K562 (cell line): ENCODE data around the gene DNAAF1. TPM values are rescaled to one million over a fixed set of nuclear protein-coding genes. Genes with fewer than 3 reads are reported as not detected.

Experiments
- ATAC-seq: fragments of 200-7000 bp; cut with Tn5 transposase; 3 replicates; pipeline ENCODE4 v1.9.1; 2020; ENCODE audit warnings: moderate library complexity
- BruUV-seq: library from RNA; stranded (reverse); fragments of 400-500 nt; replicated peaks from 2 replicates; lab custom pipeline; 2021; lab: Mats Ljungman, UMichigan
- CTCF ChIA-PET: fragments of 300-600 bp; formaldehyde crosslinking; extraction: SDS; loops from one replicate; lab custom pipeline; 2021; ENCODE audit warnings: low intra/inter-chr PET ratio; lab: Yijun Ruan, JAX
- POLR2A ChIA-PET: fragments of 300-600, 350-650 bp; sonication (Branson Sonifier 250); formaldehyde crosslinking; extraction: SDS; loops from one replicate; lab custom pipeline; 2021; ENCODE audit warnings: antibody characterized with exemption, inconsistent platforms; lab: Yijun Ruan, JAX
- DNase-seq, 4 experiments: peaks; one replicate each; pipeline versions ENCODE4 v3.0.0 to v3.0.0-alpha.2; 2011 to 2018; ENCODE audit warnings: low spot score in 3 of 4, mixed read lengths in 3 of 4; ENCODE audit errors: extremely low read depth in 1 of 4
- FAIRE-seq: peaks from 2 replicates; lab custom pipeline; 2011; peaks lifted over from hg19 to GRCh38; lab: Jason Lieb, UNC
- H2AFZ ChIP-seq: 2 replicates; pipeline ENCODE4 v1.6.0; 2011; ENCODE audit warnings: low read depth, low read length, control low read depth, inconsistent platforms
- H3K27ac ChIP-seq: fragments of 200-600 bp; 3 replicates; pipeline ENCODE4 v1.8.0; 2011; ENCODE audit warnings: low read depth, mild to moderate bottlenecking, control low read depth, inconsistent platforms, low read length, moderate library complexity, mixed read lengths; ENCODE audit errors: extremely low read depth
- H3K27me3 ChIP-seq, 2 experiments: fragments of 300-600 bp in 1 of 2; 2 replicates in 1 of 2; 3 replicates in 1 of 2; pipeline versions ENCODE4 v1.6.0 to v1.8.0; 2011; ENCODE audit warnings: inconsistent platforms in 2 of 2, low read length in 2 of 2, mild to moderate bottlenecking in 1 of 2, mixed read lengths in 1 of 2, moderate library complexity in 1 of 2; ENCODE audit not compliant: control insufficient read depth in 2 of 2, insufficient read depth in 2 of 2
- H3K36me3 ChIP-seq: fragments of 300-600 bp; 3 replicates; pipeline ENCODE4 v1.8.0; 2011; ENCODE audit warnings: mild to moderate bottlenecking, low read length, inconsistent platforms; ENCODE audit not compliant: control insufficient read depth, insufficient read depth
- H3K4me1 ChIP-seq, 2 experiments: fragments of 200-600 bp in 1 of 2; replicated peaks in 1 of 2; 2 replicates in 1 of 2; 3 replicates in 1 of 2; pipeline versions ENCODE4 v1.5.1 to v1.8.0; 2011; ENCODE audit warnings: inconsistent platforms in 2 of 2, low read length in 2 of 2, mild to moderate bottlenecking in 1 of 2, mixed read lengths in 1 of 2, moderate library complexity in 1 of 2; ENCODE audit not compliant: control insufficient read depth in 2 of 2, insufficient read depth in 2 of 2
- H3K4me2 ChIP-seq: 2 replicates; pipeline ENCODE4 v1.6.1; 2011; ENCODE audit warnings: low read length, control low read depth, inconsistent platforms, mixed read lengths; ENCODE audit not compliant: insufficient read depth
- H3K4me3 ChIP-seq: fragments of 200-600 bp; sonication (generic), shearing (Covaris generic); 2 replicates; pipeline ENCODE4 v1.5.1; 2016; ENCODE audit warnings: control low read depth, inconsistent platforms
- H3K79me2 ChIP-seq: fragments of 200-600 bp; 3 replicates; pipeline ENCODE4 v1.8.0; 2011; ENCODE audit warnings: low read length, inconsistent platforms; ENCODE audit not compliant: control insufficient read depth, insufficient read depth
- H3K9ac ChIP-seq, 2 experiments: 2 replicates each; pipeline versions ENCODE4 v1.6.0 to v1.6.1; 2011; ENCODE audit warnings: low read depth in 2 of 2, low read length in 2 of 2, control low read depth in 1 of 2, inconsistent platforms in 1 of 2, mild to moderate bottlenecking in 1 of 2, mixed read lengths in 1 of 2; ENCODE audit not compliant: insufficient read depth in 1 of 2
- H3K9me1 ChIP-seq: one replicate; pipeline ENCODE4 v1.6.0; 2011; ENCODE audit warnings: inconsistent platforms, mild to moderate bottlenecking, low read length, moderate library complexity; ENCODE audit not compliant: control insufficient read depth, insufficient read depth
- H3K9me3 ChIP-seq: replicated peaks from 2 replicates; pipeline ENCODE4 v1.5.1; 2011; ENCODE audit warnings: low read depth, low read length, inconsistent platforms; ENCODE audit not compliant: control insufficient read depth, insufficient read depth
- H4K20me1 ChIP-seq: replicated peaks from 2 replicates; pipeline ENCODE4 v1.6.1; 2011; ENCODE audit warnings: low read length, inconsistent platforms, mixed read lengths; ENCODE audit not compliant: control insufficient read depth, insufficient read depth
- CREBBP ChIP-seq: IDR thresholded peaks from one replicate; pipeline ENCODE4 v1.6.1; 2012; ENCODE audit warnings: low read depth, mild to moderate bottlenecking, control low read depth, inconsistent platforms, low read length
- CREM ChIP-seq: IDR thresholded peaks from 2 replicates; pipeline ENCODE4 v1.6.1; 2014; ENCODE audit warnings: antibody characterized with exemption, low read depth
- HEY1 ChIP-seq: fragments of 250-450 bp; sonication (Bioruptor Pico); IDR thresholded peaks from 2 replicates; pipeline ENCODE4 v1.5.0; 2020; ENCODE audit warnings: mild to moderate bottlenecking, moderate library complexity, borderline replicate concordance
- HNRNPUL1 ChIP-seq: fragments of 200-400 bp; formaldehyde crosslinking; IDR thresholded peaks from 2 replicates; pipeline ENCODE4 v1.6.1; 2017; ENCODE audit warnings: low read length
- LEF1 ChIP-seq: fragments of 450-650 bp; IDR thresholded peaks from 2 replicates; pipeline ENCODE4 v1.6.1; 2016; ENCODE audit warnings: mild to moderate bottlenecking
- MCM3 ChIP-seq: fragments of 450-650 bp; IDR thresholded peaks from 2 replicates; pipeline ENCODE4 v1.6.1; 2016
- NELFE ChIP-seq: IDR thresholded peaks from 2 replicates; pipeline ENCODE4 v1.6.1; 2011; ENCODE audit warnings: mild to moderate bottlenecking; ENCODE audit not compliant: insufficient read depth, insufficient read length
- NR1H2 ChIP-seq: sonication (generic); formaldehyde crosslinking; IDR thresholded peaks from 2 replicates; pipeline ENCODE4 v1.4.0; 2020; ENCODE audit warnings: mild to moderate bottlenecking, missing genetic modification reagents
- PHB2 ChIP-seq: fragments of 450-650 bp; IDR thresholded peaks from 2 replicates; pipeline ENCODE4 v1.6.1; 2017; ENCODE audit warnings: low read depth
- POLR3G ChIP-seq: IDR thresholded peaks from 2 replicates; pipeline ENCODE4 v1.6.1; 2011; ENCODE audit not compliant: insufficient read length, insufficient replicate concordance; ENCODE audit errors: extremely low read depth
- RAD51 ChIP-seq: fragments of 450-650 bp; IDR thresholded peaks from 2 replicates; pipeline ENCODE4 v1.7.1; 2016; ENCODE audit warnings: low read depth, mild to moderate bottlenecking, borderline replicate concordance
- RBM25 ChIP-seq: fragments of 200-400 bp; formaldehyde crosslinking; IDR thresholded peaks from 2 replicates; pipeline ENCODE4 v1.6.1; 2018; ENCODE audit warnings: low read length, low read depth, moderate library complexity; ENCODE audit not compliant: severe bottlenecking
- RFX5 ChIP-seq: IDR thresholded peaks from 2 replicates; pipeline ENCODE4 v1.6.1; 2011; ENCODE audit warnings: low read depth, mild to moderate bottlenecking, improper control_type of control experiment, low read length
- SNRNP70 ChIP-seq: fragments of 200-400 bp; formaldehyde crosslinking; optimal IDR thresholded peaks from 2 replicates; pipeline ENCODE3; 2017; ENCODE audit warnings: low read depth, low read length
- ZMIZ1 ChIP-seq, 2 experiments: fragments of 150-350 bp in 1 of 2; IDR thresholded peaks; 2 replicates each; pipeline ENCODE4 v1.6.1; 2012 to 2016; ENCODE audit warnings: low read depth in 2 of 2, low read length in 2 of 2, mild to moderate bottlenecking in 1 of 2, moderate library complexity in 1 of 2
- ZNF77 ChIP-seq: fragments of 250-450 bp; sonication (Bioruptor Pico); IDR thresholded peaks from 2 replicates; pipeline ENCODE4 v1.5.0; 2020
- WGBS: fragments of 100-300 bp; shearing (Covaris generic); methylation state at CpG from one replicate; pipeline ENCODE4 v1.1.6; 2016; ENCODE audit warnings: low coverage, mixed read lengths; ENCODE audit not compliant: insufficient coverage; ENCODE audit errors: missing lambda C conversion rate; 5-methylcytosine and 5-hydroxymethylcytosine counted together
- in situ Hi-C: fragments of 300-500 bp; cut with MboI; formaldehyde crosslinking; loops from 4 replicates; pipeline ENCODE4 v1.15.0; 2018; ENCODE audit warnings: inconsistent platforms, mixed read lengths
- intact Hi-C: fragments of 100-400 bp; cut with micrococcal nuclease; formaldehyde crosslinking; loops from 2 replicates; pipeline ENCODE4 v1.14.2; 2022
- polyA plus RNA-seq, 8 experiments: library from polyadenylated mRNA; depleted of rRNA in 4 of 8; stranded (reverse) in 5 of 8; unstranded in 3 of 8; fragments of >200 nt; fragmentation: Nextera tagmentation in 2 of 8; fragmentation: Illumina TruSeq in 1 of 8; extraction: Ambion mirVana in 2 of 8; extraction: Trizol in 1 of 8; gene quantifications; 2 replicates each; pipeline versions ENCODE4 v1.2.1 to v1.2.3, GENCODE V29; 2011 to 2014; ENCODE audit warnings: inconsistent platforms in 1 of 8, missing spikeins in 1 of 8
- total RNA-seq, 7 experiments: library from RNA; depleted of rRNA in 6 of 7; stranded (reverse); fragments of >200 nt in 6 of 7; fragmentation: Illumina TruSeq in 2 of 7; extraction: Trizol in 2 of 7; gene quantifications; 2 replicates each; pipeline versions ENCODE4 v1.2.1 to v1.2.3, GENCODE V29; 2011 to 2021; ENCODE audit warnings: low replicate concordance in 1 of 7

Gene DNAAF1
- total and polyA plus RNA-seq, 9 of the 15 experiments (the other 6 are each of a cell fraction or from before 2014, with no cell fraction given): 0.01 TPM; not detected in 8

- H3K79me2 ChIP-seq: peaks cover 79% of the 10 kb centered on the region
- peaks cover 26% of the 10 kb centered on the region; the same call in 2 of the 3 replicates for H3K36me3 ChIP-seq
- H2AFZ ChIP-seq: no peak overlapping the region
- BruUV-seq: no TSS peak
- no peak overlapping the region for H3K4me3 ChIP-seq
- no peak overlapping the region for H3K9ac ChIP-seq
- no peak for DNase-seq
- POLR2A ChIA-PET: interaction anchor here (0.9 to 2.0 kb wide), 4 partner anchors 11 to 139 kb away, joined by 3 to 10 read pairs (median 4); partner anchors contain the start of gene TAF1C
- no peak overlapping the region for H3K27ac ChIP-seq
- TF ChIP-seq NR1H2 (CRISPR knock-in tag) (no peak), CREBBP (no peak), NELFE (no peak), HNRNPUL1 (no peak), ZNF77 (CRISPR knock-in tag) (no peak), HEY1 (CRISPR knock-in tag) (no peak), PHB2 (no peak), CREM (no peak), ZMIZ1 (IDR thresholded peaks at IDR 0.05; ENCODE audit: low read depth in 2 of 2, low read length in 2 of 2) (no peak), RAD51 (no peak), LEF1 (no peak), SNRNP70 (no peak), MCM3 (no peak), RBM25 (no peak), RFX5 (no peak), POLR3G (no peak)
- TF ChIP-seq, all 486 proteins: peak for 0
- in situ Hi-C loops (no loop called here), intact Hi-C loops (no loop called here)
- Histone ChIP-seq H3K4me1 (peaks cover 4 to 12% of the 10 kb centered on the region in 2 experiments; a peak in 3 of 5 replicates), H3K9me1 (no peaks in the 10 kb centered on the region), H3K4me2 (no peak overlapping the region), H4K20me1 (peaks cover 20% of the 10 kb centered on the region), H3K9me3 (no peaks in the 10 kb centered on the region), H3K27me3 (no peaks in the 10 kb centered on the region)
- CTCF ChIA-PET: no interaction called here
- ATAC-seq: no peak
- 81% methylated on average over 3 of the region's 3 CpGs for WGBS
- FAIRE-seq: no peak
Observed at GRCh38 chr16:84110527-84110926, 34.6 kb upstream of the DNAAF1 start.
